Bronchial epithelial cell (primary cell): Measurements from ENCODE around the gene CBFB. TPM values are rescaled to one million over a fixed set of nuclear protein-coding genes. Genes with fewer than 3 reads are reported as not detected.

ENCODE experiments used
- DNase-seq: peaks from one replicate; pipeline ENCODE4 v3.0.0-alpha.2; 2010; ENCODE audit warnings: low read depth
- FAIRE-seq: peaks from 2 replicates; lab custom pipeline; 2011; peaks lifted over from hg19 to GRCh38; lab: Jason Lieb, UNC
- H3K27me3 ChIP-seq: 2 replicates; pipeline ENCODE4 v1.5.1; 2011; ENCODE audit warnings: low read length; ENCODE audit not compliant: control insufficient read depth, insufficient read depth
- H3K36me3 ChIP-seq: 2 replicates; pipeline ENCODE4 v1.5.1; 2011; ENCODE audit warnings: low read length; ENCODE audit not compliant: control insufficient read depth, insufficient read depth
- H3K4me3 ChIP-seq: 2 replicates; pipeline ENCODE4 v1.5.1; 2011; ENCODE audit warnings: mild to moderate bottlenecking, low read depth, low read length, control low read depth
- total RNA-seq: library from RNA; depleted of rRNA; stranded (reverse); fragments of >200 nt; gene quantifications from 2 replicates; pipeline ENCODE4 v1.2.1, GENCODE V29; 2014
- TF ChIP-seq, protein P1 (sequence below): IDR thresholded peaks from 2 replicates; pipeline ENCODE4 v1.5.1; 2011; ENCODE audit warnings: mild to moderate bottlenecking, moderate library complexity, low read length, control low read depth, inconsistent platforms; ENCODE audit not compliant: insufficient read depth, severe bottlenecking

CBFB gene
- total RNA-seq, 1 donor from 2014 or later = 101 TPM

GRCh38 chr16:67019171-67019570 is 9.8 kb upstream of the CBFB start:
- Histone ChIP-seq H3K27me3 (peaks cover 4% of the 10 kb centered on the region), H3K4me3 (no peak overlapping the region), H3K36me3 (no peaks in the 10 kb centered on the region)
- TF ChIP-seq, protein P1, sequence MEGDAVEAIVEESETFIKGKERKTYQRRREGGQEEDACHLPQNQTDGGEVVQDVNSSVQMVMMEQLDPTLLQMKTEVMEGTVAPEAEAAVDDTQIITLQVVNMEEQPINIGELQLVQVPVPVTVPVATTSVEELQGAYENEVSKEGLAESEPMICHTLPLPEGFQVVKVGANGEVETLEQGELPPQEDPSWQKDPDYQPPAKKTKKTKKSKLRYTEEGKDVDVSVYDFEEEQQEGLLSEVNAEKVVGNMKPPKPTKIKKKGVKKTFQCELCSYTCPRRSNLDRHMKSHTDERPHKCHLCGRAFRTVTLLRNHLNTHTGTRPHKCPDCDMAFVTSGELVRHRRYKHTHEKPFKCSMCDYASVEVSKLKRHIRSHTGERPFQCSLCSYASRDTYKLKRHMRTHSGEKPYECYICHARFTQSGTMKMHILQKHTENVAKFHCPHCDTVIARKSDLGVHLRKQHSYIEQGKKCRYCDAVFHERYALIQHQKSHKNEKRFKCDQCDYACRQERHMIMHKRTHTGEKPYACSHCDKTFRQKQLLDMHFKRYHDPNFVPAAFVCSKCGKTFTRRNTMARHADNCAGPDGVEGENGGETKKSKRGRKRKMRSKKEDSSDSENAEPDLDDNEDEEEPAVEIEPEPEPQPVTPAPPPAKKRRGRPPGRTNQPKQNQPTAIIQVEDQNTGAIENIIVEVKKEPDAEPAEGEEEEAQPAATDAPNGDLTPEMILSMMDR = no peak
- FAIRE-seq (no peak), DNase-seq (no peak)

DNA sequence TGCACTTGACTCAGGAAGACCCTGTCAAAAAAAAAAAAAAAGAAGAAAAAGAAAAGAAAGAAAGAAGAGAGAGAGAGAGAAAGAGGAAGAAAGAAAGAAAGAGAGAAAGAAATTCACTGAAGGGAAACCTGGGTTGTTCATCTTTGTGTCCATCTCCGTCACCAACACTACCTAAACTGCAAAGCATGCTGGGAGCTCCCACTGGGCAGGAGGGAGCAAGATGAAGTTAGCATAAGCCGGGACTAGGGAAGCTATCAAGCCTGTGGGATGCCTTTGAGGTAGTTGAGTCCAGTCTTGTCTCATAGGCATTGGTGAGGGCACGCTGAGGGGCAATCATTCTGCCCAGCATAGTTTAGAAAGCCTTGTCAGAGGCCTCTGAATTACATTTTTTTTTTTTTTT is 7.6 kb upstream of the CBFB start:
- FAIRE-seq = no peak
- no peak for DNase-seq

GRCh38 chr16:67022531-67023214 is 6.3 kb upstream of the CBFB start:
- H3K27me3 ChIP-seq = no peaks in the 10 kb centered on the region
- no peaks in the 10 kb centered on the region for H3K36me3 ChIP-seq
- FAIRE-seq (no peak), DNase-seq (no peak)
- H3K4me3 ChIP-seq = no peak overlapping the region
- TF ChIP-seq, protein P1 = no peak

More for the DNA sequence above, 7.6 kb upstream of the CBFB start:
- H3K36me3 ChIP-seq = no peaks in the 10 kb centered on the region
- TF ChIP-seq, protein P1 = no peak
- no peaks in the 10 kb centered on the region for H3K27me3 ChIP-seq
- H3K4me3 ChIP-seq = no peak overlapping the region

GRCh38 chr16:67023689-67024088 is 5.3 kb upstream of the CBFB start:
- TF ChIP-seq, protein P1 = no peak
- no peak for FAIRE-seq

DNA sequence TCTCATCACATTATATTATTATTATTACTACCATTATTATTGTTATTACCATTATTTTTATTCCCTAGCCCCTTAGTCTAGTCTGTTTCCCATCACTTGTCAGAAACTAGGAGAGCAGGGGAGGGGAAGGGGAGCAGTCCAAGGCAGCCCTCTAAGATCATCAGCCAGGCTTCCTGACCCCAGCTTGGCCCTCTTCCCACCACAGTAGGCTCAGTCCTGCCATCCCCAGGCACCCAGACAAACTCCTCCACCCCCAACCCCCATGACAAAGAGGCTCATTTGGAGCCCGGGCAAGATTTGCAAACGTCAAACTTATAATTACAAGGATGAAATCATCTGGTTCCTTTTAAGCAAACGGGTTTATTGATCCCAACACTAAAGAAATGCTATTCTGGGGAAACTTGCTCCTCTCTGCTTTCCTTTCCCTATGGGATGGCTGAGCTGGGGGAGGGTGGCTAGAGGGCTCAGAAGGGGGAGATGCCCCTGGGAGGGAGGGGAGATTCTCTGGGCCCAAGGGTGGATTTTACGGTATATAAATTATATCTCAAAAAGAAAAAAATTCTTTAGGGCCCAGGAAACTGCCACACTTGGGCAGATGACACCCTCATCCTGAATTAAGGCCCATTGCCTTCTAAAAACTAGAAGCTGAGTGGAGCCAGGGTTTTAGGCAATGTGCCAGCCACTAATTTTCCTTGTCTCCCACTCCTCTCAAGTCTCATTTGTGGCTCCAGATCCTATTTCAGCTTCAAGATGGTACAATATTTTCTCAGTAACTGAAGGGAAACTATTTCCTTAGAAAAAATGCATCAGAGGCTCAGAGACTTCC is 4.4 kb upstream of the CBFB start:
- Histone ChIP-seq H3K36me3 (no peaks in the 10 kb centered on the region), H3K4me3 (no peak overlapping the region), H3K27me3 (no peaks in the 10 kb centered on the region)
- DNase-seq = no peak
- TF ChIP-seq, protein P1 = no peak
- no peak for FAIRE-seq

More at GRCh38 chr16:67023689-67024088, 5.3 kb upstream of the CBFB start:
- Histone ChIP-seq H3K36me3 (no peaks in the 10 kb centered on the region), H3K27me3 (no peaks in the 10 kb centered on the region), H3K4me3 (no peak overlapping the region)
- no peak for DNase-seq
